ACC112 (cell line): ENCODE data around the gene LRRC25.

Source experiments
- H2AFZ ChIP-seq: fragments of 200-600 bp; sonication (generic); one replicate; pipeline ENCODE4 v1.6.0; 2017; ENCODE audit warnings: antibody characterized with exemption, low read length; ENCODE audit not compliant: unreplicated experiment
- H3K27ac ChIP-seq: fragments of 200-600 bp; sonication (generic); 2 replicates; pipeline ENCODE4 v1.5.1; 2014; ENCODE audit warnings: low read depth, mild to moderate bottlenecking, antibody characterized with exemption, low read length, moderate library complexity
- H3K27me3 ChIP-seq: fragments of 200-600 bp; sonication (generic); 2 replicates; pipeline ENCODE4 v1.6.1; 2014; ENCODE audit warnings: mild to moderate bottlenecking, antibody characterized with exemption, low read length, moderate library complexity, mixed read lengths; ENCODE audit not compliant: insufficient read depth
- H3K36me3 ChIP-seq: fragments of 200-600 bp; sonication (generic); 2 replicates; pipeline ENCODE4 v1.6.1; 2016; ENCODE audit warnings: mild to moderate bottlenecking, antibody characterized with exemption, low read length, moderate library complexity, mixed read lengths; ENCODE audit not compliant: insufficient read depth
- H3K4me1 ChIP-seq: fragments of 200-600 bp; sonication (generic); one replicate; pipeline ENCODE4 v1.6.1; 2016; ENCODE audit warnings: low read length, mixed read lengths; ENCODE audit not compliant: insufficient read depth, unreplicated experiment, control insufficient read depth
- H3K4me3 ChIP-seq: fragments of 200-600 bp; sonication (generic); 2 replicates; pipeline ENCODE4 v1.5.1; 2014; ENCODE audit warnings: mild to moderate bottlenecking, low read depth, low read length
- H3K79me2 ChIP-seq: fragments of 200-600 bp; sonication (generic); one replicate; pipeline ENCODE4 v1.6.0; 2016; ENCODE audit warnings: low read length; ENCODE audit not compliant: control insufficient read depth, unreplicated experiment, insufficient read depth

Gene LRRC25

DNA sequence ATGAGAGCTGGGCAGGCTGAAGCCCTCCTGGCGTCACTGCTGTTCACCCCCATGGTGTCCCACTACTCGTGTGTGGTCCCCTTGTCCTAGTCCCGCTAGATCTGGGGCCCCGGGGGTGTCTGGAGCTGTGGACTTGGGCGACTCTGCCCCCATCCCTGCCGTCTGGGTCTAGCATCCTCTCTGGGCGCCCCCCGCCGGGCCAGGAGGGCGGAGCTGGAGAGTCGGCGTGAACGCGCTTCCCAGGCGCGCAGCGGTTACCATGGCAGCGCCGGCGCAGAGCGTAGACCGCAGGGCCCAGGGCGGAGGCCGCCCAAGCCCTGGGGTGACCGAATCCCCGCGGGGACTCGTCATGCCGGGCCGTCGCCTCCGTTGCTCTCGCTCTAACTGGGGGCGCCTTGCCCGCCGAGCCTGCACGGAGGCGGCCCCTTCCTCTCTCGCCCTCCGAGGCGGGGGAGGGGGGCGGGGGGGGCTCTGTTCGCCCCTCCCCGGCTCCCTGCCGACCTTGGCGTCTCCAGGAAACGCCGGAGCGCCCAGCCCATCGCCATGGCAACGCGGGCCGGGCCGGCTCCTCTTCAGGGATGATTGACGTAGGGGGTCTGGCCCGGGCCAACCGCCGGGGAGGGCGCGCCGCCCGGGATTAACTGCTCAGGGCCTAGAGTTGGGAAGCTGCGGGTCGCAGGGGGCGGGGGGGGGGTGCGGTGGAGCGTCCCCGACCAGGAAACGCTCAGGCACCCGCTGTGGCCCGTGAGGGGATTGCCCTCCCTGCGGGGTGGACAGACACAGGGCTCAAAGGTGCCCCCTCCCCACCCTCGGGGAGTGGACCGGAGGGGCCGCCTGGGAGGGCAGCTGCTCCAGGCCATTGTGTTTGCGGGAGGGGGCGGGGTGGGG lies 31.6 kb upstream of the LRRC25 start:
- H3K79me2 ChIP-seq: peaks cover 3% of the 10 kb centered on the region
- H3K27ac ChIP-seq: no peak overlapping the region
- H3K4me3 ChIP-seq: no peak overlapping the region
- peaks cover 12% of the 10 kb centered on the region for H3K4me1 ChIP-seq
- no peaks in the 10 kb centered on the region for H3K36me3 ChIP-seq
- H2AFZ ChIP-seq: no peak overlapping the region
- no peaks in the 10 kb centered on the region for H3K27me3 ChIP-seq

DNA sequence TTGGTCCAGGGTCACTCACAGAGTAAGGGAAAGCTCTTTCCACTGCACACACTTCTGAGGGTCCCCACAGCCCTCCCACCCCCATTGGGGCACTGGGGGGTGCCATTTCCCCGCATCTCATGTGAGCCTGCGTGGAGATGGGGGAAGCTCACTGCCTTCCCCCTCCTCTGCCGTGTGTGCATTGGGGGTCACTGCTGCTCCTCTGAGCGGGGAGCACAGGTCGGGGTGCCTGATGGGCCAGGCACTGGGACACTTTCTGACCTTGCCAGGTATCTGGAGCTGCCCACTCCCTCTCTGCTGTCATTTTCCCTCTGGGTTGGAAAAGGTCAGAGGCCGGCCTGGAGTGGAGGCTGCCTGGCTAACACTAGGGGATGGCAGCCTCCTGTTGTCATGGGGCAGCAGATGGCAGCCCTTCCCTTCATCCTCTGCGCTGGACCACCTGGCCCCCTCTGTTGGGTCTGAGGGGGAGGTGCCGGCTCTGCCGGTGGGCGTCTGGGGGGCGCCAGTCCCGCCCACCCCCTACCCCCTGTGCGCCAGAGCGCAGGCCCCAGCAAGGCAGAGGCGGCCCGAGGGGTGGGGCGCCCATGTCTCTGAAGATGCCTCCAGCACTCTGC lies 30.9 kb upstream of the LRRC25 start:
- Histone ChIP-seq H3K79me2 (peaks cover 6% of the 10 kb centered on the region), H3K4me3 (no peak overlapping the region), H2AFZ (no peak overlapping the region), H3K27ac (no peak overlapping the region), H3K36me3 (no peaks in the 10 kb centered on the region), H3K4me1 (peaks cover 12% of the 10 kb centered on the region), H3K27me3 (no peaks in the 10 kb centered on the region)

DNA sequence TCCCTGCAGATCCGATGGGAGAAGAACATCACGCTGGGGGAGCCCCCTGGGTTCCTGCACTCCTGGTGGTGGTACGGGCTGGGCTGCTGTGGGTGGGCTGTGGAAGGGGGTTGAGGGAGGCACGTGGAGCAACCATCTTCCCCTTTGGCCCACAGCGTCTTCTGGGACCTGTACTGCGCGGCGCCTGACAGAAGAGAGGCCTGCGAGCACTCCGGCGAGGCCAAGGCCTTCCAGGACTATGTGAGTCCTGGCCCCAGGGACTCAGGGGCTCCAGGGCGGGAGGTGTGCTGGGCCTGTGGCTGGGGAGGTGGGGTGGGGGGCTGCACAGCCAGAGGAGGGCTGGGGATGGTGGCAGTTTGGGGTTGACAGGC lies 30.3 kb upstream of the LRRC25 start:
- Histone ChIP-seq H3K4me1 (peaks cover 12% of the 10 kb centered on the region), H2AFZ (no peak overlapping the region), H3K27me3 (no peaks in the 10 kb centered on the region), H3K27ac (no peak overlapping the region), H3K4me3 (no peak overlapping the region), H3K36me3 (no peaks in the 10 kb centered on the region), H3K79me2 (peaks cover 6% of the 10 kb centered on the region)

DNA sequence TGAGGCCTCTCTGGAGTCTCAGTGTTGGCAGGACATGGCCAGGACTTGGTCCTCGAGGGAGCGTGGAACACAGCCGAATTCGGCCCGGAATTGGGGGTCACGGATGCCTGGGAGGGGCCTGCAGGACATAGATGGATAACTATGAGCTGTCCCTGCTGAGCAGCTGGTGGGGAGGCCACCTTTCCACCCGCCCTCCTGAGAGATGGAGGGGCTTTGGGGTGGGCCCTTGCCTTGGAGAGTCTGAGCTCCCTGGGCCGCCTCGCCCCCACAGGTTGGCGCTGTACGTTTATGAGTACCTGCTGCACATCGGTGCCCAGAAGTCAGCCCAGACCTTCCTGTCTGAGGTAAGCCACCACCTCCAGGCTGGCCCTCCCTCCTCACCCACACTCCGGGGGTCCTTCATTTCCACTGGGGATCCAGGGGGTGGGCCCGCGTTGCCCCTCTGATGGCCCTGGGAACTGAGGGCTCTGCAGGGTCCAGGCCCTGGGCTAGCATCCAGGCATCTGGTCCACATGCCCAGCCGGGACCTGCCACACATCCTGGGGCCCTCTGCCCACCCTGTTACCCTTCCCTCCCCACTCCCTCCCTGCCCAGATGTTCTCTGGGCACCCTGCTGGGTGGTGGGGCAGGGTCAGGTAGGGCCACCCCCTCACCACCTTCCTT lies 29.8 kb upstream of the LRRC25 start:
- Histone ChIP-seq H3K4me3 (no peak overlapping the region), H3K27me3 (no peaks in the 10 kb centered on the region), H3K27ac (no peak overlapping the region), H2AFZ (no peak overlapping the region), H3K36me3 (no peaks in the 10 kb centered on the region), H3K79me2 (peaks cover 9% of the 10 kb centered on the region), H3K4me1 (peaks cover 12% of the 10 kb centered on the region)

DNA sequence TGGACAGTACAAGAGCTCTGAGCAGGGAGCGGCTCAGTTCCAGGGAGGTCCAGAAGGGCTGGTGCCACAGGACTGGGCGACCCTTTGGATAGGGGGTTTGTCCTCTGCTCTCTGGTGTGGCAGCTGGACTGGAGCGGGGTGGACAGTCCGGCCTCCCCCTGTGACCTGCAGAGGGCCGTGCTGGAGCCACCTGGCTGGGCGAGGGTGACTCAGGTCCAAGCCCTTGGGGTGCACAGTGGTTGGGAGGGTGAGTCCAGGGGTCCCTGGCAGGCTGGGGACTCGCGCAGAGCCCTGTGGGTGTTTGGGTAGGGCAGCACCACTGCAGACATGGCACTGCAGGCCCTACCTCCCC lies 29.0 kb upstream of the LRRC25 start:
- Histone ChIP-seq H3K79me2 (peaks cover 14% of the 10 kb centered on the region), H3K4me3 (peak overlapping the region; percentile 21; the same call in 1 of the 2 replicates), H3K36me3 (no peaks in the 10 kb centered on the region), H3K27me3 (no peaks in the 10 kb centered on the region), H3K4me1 (peaks cover 15% of the 10 kb centered on the region), H3K27ac (no peak overlapping the region), H2AFZ (no peak overlapping the region)

DNA sequence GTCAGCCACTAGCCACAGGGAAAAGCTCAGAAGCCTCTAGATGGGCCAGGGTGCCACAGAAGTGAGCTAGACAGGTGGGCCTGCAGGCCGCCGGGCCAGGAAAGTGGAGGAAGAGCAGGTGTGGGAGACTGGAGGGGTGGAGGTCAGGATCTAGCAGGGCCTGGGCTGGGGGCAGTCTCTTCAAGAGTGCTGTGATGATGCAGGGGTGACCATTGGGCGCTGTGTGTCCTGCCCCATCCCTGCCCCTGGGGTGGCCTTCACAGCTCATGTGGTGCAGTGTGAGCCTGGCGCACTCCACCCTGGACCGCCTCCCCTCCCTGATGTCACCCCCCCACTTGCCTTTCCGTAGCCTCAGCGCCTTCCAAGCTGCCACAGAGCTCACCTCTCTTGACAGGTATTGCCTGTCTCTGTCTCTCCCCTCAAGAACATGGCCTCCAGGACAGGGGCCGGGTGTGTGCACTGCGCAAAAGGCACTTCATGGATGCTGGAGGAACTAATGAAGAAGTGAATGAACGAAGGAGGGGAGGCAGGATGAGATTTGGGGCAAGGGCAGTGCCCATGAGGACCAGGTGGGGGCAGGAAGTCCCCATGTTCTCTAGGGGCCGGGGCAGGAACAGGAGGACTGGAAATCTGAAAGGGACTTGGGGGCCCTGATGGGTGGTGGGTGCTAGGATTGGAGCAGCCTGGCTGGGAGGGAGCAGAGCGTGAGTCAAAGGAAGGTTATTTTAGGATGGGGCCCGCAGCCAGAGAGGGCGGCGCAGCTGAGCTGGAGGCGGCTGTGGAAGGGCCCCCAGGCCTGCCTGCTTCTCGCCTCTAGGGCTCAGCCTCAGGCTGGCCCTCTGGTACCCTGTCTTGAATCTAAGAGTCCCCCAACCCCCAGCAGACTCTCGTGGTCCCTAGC lies 28.3 kb upstream of the LRRC25 start:
- Histone ChIP-seq H3K4me3 (peak overlapping the region; percentile 21; the same call in 1 of the 2 replicates), H3K27ac (no peak overlapping the region), H3K36me3 (no peaks in the 10 kb centered on the region), H3K27me3 (no peaks in the 10 kb centered on the region), H3K79me2 (peaks cover 20% of the 10 kb centered on the region), H3K4me1 (peaks cover 21% of the 10 kb centered on the region), H2AFZ (no peak overlapping the region)

DNA sequence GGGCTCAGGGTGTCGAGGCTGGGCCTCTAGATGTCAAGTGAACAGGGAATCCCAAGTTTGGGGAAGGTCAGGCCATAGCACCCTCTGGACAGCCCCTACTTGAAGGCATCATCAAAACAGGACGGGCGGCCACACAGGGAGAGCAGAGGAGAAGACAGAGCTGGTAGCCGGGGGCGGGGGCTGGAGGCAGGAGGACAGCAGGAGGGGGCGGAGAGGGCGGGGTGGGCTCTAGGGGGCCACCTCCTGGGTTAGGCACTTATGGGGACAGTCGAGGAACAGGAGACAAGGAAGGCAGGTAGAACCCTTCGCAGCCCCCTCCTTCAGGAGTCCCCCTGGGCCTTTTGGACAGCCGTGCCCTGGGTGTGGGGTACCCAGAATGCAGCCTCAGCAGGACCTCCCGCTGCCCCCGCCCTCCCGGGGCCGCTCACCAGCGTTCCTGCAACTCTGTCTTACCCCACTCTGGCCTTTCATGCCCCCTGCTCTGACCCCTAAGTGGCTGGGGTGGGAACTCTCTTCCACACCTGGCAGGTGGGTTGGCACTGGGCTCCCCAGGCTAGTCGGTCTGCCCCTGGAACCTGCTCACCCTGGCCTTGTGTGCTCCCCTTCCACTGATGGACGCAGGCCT lies 27.6 kb upstream of the LRRC25 start:
- Histone ChIP-seq H3K27ac (no peak overlapping the region), H3K79me2 (peaks cover 26% of the 10 kb centered on the region), H3K27me3 (no peaks in the 10 kb centered on the region), H3K4me1 (peaks cover 23% of the 10 kb centered on the region), H3K4me3 (no peak overlapping the region), H3K36me3 (no peaks in the 10 kb centered on the region), H2AFZ (no peak overlapping the region)

DNA sequence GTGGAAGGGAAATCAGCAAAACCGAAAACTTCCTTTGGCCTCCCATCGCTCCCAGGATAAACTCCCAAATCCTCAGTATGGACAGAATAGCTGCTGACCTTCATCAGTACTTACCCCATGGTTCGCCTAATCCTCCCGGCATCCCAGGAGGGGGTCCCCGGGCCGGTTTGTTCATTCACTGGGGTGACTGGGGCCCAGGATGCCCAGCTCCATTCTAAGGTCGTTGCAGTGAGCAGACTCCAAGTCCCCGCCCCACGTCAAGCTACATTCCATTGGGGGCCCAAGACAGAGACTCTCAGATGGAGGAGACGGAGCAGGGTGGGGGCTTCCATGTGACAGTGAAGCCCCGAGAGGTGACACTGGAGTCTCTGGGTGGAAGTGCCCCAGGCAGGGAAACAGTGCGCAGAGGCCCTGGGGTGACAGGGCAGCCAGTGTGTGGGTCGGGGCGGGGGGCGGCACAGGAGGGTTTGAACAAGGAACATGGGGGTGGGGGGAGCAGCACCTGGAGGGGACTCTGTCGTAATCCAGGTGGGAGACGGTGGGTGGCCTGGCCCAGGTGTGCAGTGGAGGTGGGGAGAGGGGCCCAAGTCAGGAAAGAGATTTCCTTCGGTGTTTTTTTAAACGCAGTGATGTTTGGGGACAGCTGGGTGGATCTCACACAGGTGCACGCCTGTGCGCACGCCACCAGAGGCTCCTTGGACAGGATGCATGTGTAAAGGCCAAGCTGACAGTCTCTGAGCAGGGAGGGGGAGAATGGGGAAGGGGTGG lies 26.9 kb upstream of the LRRC25 start:
- peaks cover 23% of the 10 kb centered on the region for H3K4me1 ChIP-seq
- H3K36me3 ChIP-seq: no peaks in the 10 kb centered on the region
- H3K4me3 ChIP-seq: no peak overlapping the region
- no peaks in the 10 kb centered on the region for H3K27me3 ChIP-seq
- H3K79me2 ChIP-seq: peaks cover 31% of the 10 kb centered on the region
- H2AFZ ChIP-seq: no peak overlapping the region
- H3K27ac ChIP-seq: no peak overlapping the region

DNA sequence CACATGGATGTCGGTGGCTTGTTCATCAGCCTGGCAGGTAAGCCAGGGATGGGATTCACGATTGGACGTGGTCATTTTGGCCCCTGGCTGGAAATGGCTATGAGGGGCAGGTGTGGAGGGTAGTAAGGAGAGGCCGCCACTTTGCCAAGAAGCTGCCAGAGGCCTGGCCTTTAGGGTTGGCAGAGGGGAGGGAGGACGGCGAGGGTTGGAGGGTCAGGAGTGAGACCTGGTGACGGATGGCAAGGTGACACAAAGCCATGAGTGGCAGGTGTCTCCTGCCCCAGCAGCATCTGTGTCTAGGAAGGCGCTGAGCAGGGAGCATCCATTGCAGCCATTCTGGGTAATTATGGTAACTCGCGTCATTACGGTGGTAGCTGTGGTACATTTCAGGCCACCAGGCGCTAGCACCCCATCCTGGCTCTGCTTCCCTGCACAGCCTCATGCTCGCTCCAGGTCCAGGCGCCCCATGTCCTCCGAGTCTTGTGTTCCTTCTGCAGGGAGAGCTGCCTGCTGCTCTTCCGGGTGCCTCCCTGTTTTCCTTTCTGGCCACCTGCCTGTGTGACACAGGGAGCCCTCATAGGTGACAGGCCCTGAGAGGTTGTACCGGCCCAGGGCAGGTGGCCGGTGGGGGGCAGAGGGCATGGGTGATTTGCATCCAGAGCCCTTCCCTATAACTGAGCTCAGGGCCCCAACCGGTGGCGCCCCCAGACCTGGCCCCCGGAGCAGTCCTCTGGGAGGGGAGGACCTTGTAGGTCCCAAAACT lies 26.0 kb upstream of the LRRC25 start:
- peaks cover 31% of the 10 kb centered on the region for H3K79me2 ChIP-seq
- H3K4me3 ChIP-seq: no peak overlapping the region
- no peak overlapping the region for H3K27ac ChIP-seq
- H3K4me1 ChIP-seq: peaks cover 27% of the 10 kb centered on the region
- no peaks in the 10 kb centered on the region for H3K36me3 ChIP-seq
- no peaks in the 10 kb centered on the region for H3K27me3 ChIP-seq
- H2AFZ ChIP-seq: no peak overlapping the region
